ENCODE results near the gene MXI1.

DNA sequence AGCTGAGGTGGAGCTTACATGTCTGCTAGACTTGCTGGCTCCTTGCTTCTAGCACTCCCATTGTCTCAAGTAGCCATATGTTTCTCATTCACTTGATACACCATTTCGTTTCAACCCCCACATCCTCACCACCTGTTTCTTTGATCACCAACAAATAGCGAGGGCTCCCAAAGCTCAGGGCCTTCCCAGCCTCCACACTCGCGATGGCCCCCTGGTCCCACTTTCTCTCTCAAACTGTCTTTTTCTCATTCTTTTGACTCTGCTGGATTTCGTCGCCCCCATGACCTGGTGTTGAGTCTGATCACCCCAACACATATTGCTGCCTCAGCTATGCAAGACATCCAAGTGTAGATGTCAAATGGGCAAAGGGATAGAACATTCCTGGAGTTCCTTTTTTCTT lies 123.3 kb downstream of the MXI1 start:
- TF ChIP-seq, protein P1, sequence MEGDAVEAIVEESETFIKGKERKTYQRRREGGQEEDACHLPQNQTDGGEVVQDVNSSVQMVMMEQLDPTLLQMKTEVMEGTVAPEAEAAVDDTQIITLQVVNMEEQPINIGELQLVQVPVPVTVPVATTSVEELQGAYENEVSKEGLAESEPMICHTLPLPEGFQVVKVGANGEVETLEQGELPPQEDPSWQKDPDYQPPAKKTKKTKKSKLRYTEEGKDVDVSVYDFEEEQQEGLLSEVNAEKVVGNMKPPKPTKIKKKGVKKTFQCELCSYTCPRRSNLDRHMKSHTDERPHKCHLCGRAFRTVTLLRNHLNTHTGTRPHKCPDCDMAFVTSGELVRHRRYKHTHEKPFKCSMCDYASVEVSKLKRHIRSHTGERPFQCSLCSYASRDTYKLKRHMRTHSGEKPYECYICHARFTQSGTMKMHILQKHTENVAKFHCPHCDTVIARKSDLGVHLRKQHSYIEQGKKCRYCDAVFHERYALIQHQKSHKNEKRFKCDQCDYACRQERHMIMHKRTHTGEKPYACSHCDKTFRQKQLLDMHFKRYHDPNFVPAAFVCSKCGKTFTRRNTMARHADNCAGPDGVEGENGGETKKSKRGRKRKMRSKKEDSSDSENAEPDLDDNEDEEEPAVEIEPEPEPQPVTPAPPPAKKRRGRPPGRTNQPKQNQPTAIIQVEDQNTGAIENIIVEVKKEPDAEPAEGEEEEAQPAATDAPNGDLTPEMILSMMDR (conservative IDR thresholded peaks at IDR 0.05): no peak
- no peak for TF ChIP-seq EZH2 (IDR thresholded peaks at IDR 0.05; ENCODE audit: low read depth)

Measured in PC-9 (cell line).